Measurements from ENCODE around the gene TXK.

TXK gene

DNA sequence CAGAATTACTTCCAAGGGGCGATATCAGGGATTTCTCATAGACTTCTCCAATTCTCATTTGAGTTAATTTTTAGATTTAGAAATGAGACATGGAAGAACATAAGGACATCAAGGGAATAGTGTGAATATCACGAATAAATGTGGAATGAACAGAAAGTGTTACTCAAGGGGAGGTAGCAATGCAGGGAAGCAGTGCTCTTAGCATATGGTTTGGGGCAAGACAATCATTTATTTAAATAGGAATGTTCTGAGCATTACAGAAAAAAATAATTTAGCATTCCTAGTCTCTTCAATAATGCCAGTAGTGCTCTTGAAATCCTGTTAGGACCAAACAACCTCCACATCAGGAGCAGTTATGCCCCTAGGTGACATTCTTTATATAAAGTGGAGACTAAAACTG lies 55.6 kb downstream of the TXK start:
- H3K27me3 ChIP-seq (ENCODE audit: control insufficient read depth, insufficient read depth, low read length): no peaks in the 10 kb centered on the region
- no peaks in the 10 kb centered on the region for H3K36me3 ChIP-seq (ENCODE audit: control insufficient read depth, insufficient read depth, low read length)
- H3K9me3 ChIP-seq (ENCODE audit: control insufficient read depth, insufficient read depth, low read length): no peaks in the 10 kb centered on the region
- H3K9ac ChIP-seq (ENCODE audit: low read depth, low read length): no peak overlapping the region
- H3K4me3 ChIP-seq (ENCODE audit: low read depth, low read length): no peak overlapping the region
- H3K4me1 ChIP-seq (ENCODE audit: control insufficient read depth, insufficient read depth, low read length): peaks cover 5% of the 10 kb centered on the region
- H3K27ac ChIP-seq (ENCODE audit: low read depth, low read length): no peak overlapping the region

DNA sequence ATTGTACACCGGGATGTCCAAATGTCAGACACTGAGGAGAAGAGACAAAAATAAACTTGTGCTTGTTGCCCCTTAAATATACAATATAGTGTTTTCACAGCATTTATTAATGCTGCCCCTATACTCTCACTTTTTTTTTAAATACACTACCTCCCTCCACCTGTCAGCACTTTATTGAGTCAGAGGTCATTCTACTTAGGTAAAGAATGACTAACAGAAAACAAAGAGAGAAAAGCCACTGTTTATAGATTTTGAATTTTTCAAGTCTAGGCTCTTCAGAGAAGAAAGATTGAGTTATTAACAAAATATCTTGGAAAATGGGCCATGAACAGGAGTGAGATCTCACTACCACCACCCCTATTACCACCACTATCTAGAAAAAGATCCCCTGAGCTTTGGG lies 59.4 kb downstream of the TXK start:
- Histone ChIP-seq H3K36me3 (ENCODE audit: control insufficient read depth, insufficient read depth, low read length) (no peaks in the 10 kb centered on the region), H3K9ac (ENCODE audit: low read depth, low read length) (no peak overlapping the region), H3K4me1 (ENCODE audit: control insufficient read depth, insufficient read depth, low read length) (no peaks in the 10 kb centered on the region), H3K27me3 (ENCODE audit: control insufficient read depth, insufficient read depth, low read length) (no peaks in the 10 kb centered on the region), H3K4me3 (ENCODE audit: low read depth, low read length) (no peak overlapping the region), H3K27ac (ENCODE audit: low read depth, low read length) (no peak overlapping the region), H3K9me3 (ENCODE audit: control insufficient read depth, insufficient read depth, low read length) (no peaks in the 10 kb centered on the region)

DNA sequence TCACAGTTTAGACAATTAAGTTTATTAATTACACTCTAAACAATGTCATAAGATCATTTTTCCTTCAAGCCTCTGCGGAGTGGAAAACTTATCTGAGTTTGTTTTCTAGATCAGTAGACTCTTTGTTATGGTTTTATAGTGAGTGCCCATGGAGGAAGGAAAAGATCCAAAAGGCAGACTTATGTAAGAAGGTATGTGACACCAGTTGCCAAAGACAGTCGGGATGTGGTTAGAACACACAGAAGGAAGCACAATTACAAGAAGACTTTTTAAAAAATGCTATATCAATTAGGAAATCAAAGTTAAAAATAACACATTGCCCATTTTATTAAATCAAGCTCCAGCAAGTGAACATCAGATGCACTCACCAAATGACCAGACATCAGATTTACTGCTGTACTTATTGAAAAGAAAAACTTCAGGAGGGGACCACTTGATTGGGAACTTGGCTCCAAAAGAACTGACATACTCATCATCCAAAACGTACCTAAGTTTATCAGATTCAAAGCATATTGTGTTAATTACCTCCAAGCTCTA lies 60.4 kb downstream of the TXK start:
- no peaks in the 10 kb centered on the region for H3K4me1 ChIP-seq (ENCODE audit: control insufficient read depth, insufficient read depth, low read length)
- H3K9ac ChIP-seq (ENCODE audit: low read depth, low read length): no peak overlapping the region
- no peaks in the 10 kb centered on the region for H3K27me3 ChIP-seq (ENCODE audit: control insufficient read depth, insufficient read depth, low read length)
- H3K4me3 ChIP-seq (ENCODE audit: low read depth, low read length): no peak overlapping the region
- H3K9me3 ChIP-seq (ENCODE audit: control insufficient read depth, insufficient read depth, low read length): no peaks in the 10 kb centered on the region
- no peaks in the 10 kb centered on the region for H3K36me3 ChIP-seq (ENCODE audit: control insufficient read depth, insufficient read depth, low read length)
- no peak overlapping the region for H3K27ac ChIP-seq (ENCODE audit: low read depth, low read length)

DNA sequence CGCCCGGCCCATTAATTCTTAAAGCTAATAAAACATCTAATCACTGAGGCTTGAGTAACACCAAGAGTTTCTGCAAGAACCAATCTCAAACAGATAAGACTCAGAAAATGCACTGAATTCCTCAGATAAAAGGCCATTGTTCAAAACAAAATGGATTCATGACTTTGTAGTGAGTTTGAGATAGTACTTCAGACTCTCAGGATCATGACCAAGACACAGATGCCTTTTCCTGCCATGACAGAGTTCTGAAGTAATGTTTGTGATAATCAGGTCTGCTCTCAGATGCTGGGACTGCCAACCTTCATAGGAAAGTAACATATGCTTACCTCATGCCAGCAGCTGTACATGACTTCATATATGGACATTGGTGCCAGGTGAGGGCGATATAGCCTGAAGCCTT lies 62.9 kb downstream of the TXK start:
- Histone ChIP-seq H3K4me1 (ENCODE audit: control insufficient read depth, insufficient read depth, low read length) (no peaks in the 10 kb centered on the region), H3K9me3 (ENCODE audit: control insufficient read depth, insufficient read depth, low read length) (no peaks in the 10 kb centered on the region), H3K4me3 (ENCODE audit: low read depth, low read length) (no peak overlapping the region), H3K9ac (ENCODE audit: low read depth, low read length) (no peak overlapping the region), H3K27ac (ENCODE audit: low read depth, low read length) (peak overlapping the region; percentile 12), H3K27me3 (ENCODE audit: control insufficient read depth, insufficient read depth, low read length) (no peaks in the 10 kb centered on the region), H3K36me3 (ENCODE audit: control insufficient read depth, insufficient read depth, low read length) (no peaks in the 10 kb centered on the region)

DNA sequence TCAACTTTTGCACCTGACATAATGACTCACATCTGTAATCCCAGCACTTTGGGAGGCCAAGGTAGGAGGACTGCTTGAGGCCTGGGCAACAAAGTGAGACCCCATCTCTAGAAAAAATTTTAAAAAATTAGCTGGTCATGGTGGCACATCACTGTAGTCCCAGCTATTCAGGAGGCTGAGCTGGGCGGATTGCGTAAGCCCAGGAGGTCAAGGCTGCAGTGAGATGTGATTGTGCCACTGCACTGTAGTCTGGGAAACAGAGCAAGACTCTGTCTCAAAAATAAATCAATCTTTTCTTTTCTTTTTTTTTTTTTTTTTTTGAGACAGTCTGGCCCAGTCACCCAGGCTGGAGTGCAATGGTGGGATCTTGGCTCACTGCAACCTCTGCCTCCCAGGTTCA lies 65.0 kb downstream of the TXK start:
- no peak overlapping the region for H3K9ac ChIP-seq (ENCODE audit: low read depth, low read length)
- no peaks in the 10 kb centered on the region for H3K27me3 ChIP-seq (ENCODE audit: control insufficient read depth, insufficient read depth, low read length)
- no peaks in the 10 kb centered on the region for H3K4me1 ChIP-seq (ENCODE audit: control insufficient read depth, insufficient read depth, low read length)
- H3K4me3 ChIP-seq (ENCODE audit: low read depth, low read length): no peak overlapping the region
- no peak overlapping the region for H3K27ac ChIP-seq (ENCODE audit: low read depth, low read length)
- no peaks in the 10 kb centered on the region for H3K36me3 ChIP-seq (ENCODE audit: control insufficient read depth, insufficient read depth, low read length)
- no peaks in the 10 kb centered on the region for H3K9me3 ChIP-seq (ENCODE audit: control insufficient read depth, insufficient read depth, low read length)

DNA sequence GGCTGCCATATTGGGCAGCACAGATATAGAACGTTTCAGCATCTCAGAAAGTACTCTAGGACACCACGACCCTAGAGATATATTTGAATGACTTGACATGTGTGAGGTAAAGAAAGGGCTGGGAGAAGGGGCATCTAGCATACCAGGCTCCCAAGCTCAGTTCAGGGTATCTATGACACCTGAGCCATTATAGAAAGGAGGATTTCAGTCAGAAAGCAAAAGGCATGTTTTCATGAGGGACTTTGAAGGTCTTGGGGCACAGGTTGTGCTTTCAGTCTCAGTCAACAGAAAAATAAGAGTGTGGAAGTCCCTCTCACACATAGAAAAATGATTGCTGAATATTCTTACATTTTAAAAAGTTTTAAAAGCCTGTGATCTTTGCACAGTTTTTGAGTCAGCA lies 65.9 kb downstream of the TXK start:
- Histone ChIP-seq H3K9ac (ENCODE audit: low read depth, low read length) (no peak overlapping the region), H3K27me3 (ENCODE audit: control insufficient read depth, insufficient read depth, low read length) (no peaks in the 10 kb centered on the region), H3K27ac (ENCODE audit: low read depth, low read length) (no peak overlapping the region), H3K9me3 (ENCODE audit: control insufficient read depth, insufficient read depth, low read length) (no peaks in the 10 kb centered on the region), H3K4me1 (ENCODE audit: control insufficient read depth, insufficient read depth, low read length) (no peaks in the 10 kb centered on the region), H3K4me3 (ENCODE audit: low read depth, low read length) (no peak overlapping the region), H3K36me3 (ENCODE audit: control insufficient read depth, insufficient read depth, low read length) (no peaks in the 10 kb centered on the region)

DNA sequence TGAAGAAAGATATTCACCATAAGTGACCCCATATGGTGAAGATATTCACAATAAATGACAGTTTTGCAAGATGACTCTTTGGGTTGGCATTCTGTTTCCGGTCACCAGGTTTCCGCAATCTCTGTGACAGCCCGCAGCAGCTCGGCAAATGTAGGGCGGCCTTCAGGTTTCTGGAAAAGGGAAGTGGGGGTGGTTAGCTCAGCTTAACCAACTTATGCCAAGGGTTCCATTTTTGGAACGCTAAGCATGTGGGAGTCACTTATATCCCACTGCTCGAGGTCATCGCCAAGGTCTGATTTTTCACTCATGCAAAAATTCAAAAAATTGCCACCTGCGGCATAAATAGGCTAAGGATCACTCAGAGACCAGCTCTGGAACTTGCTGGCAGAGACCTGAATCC lies 66.5 kb downstream of the TXK start:
- Histone ChIP-seq H3K36me3 (ENCODE audit: control insufficient read depth, insufficient read depth, low read length) (no peaks in the 10 kb centered on the region), H3K27me3 (ENCODE audit: control insufficient read depth, insufficient read depth, low read length) (no peaks in the 10 kb centered on the region), H3K4me3 (ENCODE audit: low read depth, low read length) (no peak overlapping the region), H3K4me1 (ENCODE audit: control insufficient read depth, insufficient read depth, low read length) (no peaks in the 10 kb centered on the region), H3K9ac (ENCODE audit: low read depth, low read length) (no peak overlapping the region), H3K9me3 (ENCODE audit: control insufficient read depth, insufficient read depth, low read length) (no peaks in the 10 kb centered on the region), H3K27ac (ENCODE audit: low read depth, low read length) (no peak overlapping the region)

DNA sequence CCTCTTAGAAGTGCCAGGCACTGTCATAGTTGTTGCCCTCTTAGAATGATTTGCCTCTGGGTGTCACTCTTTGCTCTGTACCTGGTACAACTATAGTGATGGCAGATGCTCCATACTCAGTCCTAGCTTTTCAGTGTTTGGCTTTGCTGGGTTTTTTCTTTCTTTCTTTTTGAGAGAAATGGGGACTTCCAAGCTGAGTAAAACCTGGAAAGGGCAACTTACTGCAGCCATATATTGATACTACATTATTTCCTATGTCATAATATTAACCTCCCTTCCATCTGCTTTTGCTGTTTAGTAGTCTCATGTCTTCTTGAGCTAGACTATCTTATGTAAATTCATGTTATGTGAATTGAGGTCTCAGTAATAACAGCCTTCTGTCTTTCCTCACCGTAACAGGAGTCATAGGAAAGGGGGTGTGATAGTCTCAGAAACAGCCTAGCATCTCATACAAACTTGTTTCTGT lies 68.4 kb downstream of the TXK start:
- H3K27ac ChIP-seq (ENCODE audit: low read depth, low read length): no peak overlapping the region
- H3K36me3 ChIP-seq (ENCODE audit: control insufficient read depth, insufficient read depth, low read length): no peaks in the 10 kb centered on the region
- no peaks in the 10 kb centered on the region for H3K4me1 ChIP-seq (ENCODE audit: control insufficient read depth, insufficient read depth, low read length)
- H3K9me3 ChIP-seq (ENCODE audit: control insufficient read depth, insufficient read depth, low read length): no peaks in the 10 kb centered on the region
- no peaks in the 10 kb centered on the region for H3K27me3 ChIP-seq (ENCODE audit: control insufficient read depth, insufficient read depth, low read length)
- no peak overlapping the region for H3K4me3 ChIP-seq (ENCODE audit: low read depth, low read length)
- no peak overlapping the region for H3K9ac ChIP-seq (ENCODE audit: low read depth, low read length)

DNA sequence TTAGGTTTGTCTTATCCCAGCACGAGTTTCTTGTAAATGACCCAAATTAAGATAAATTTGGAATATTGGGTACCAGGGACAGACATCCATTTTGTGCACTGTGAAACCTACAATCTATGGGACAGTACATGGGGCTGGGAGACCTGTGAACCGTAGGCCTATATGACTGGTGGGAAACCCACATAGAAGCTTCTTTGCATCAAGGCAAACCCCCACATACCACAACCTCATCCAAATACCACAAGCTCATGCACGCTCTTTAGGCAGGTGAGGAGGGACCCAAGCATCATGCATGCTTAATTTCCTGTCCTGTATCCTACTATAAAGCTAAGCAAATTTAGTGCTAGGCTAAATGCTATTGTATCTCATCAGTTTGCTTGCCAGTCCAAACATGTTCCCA lies 69.7 kb downstream of the TXK start:
- H3K36me3 ChIP-seq (ENCODE audit: control insufficient read depth, insufficient read depth, low read length): no peaks in the 10 kb centered on the region
- no peaks in the 10 kb centered on the region for H3K27me3 ChIP-seq (ENCODE audit: control insufficient read depth, insufficient read depth, low read length)
- no peak overlapping the region for H3K9ac ChIP-seq (ENCODE audit: low read depth, low read length)
- no peaks in the 10 kb centered on the region for H3K9me3 ChIP-seq (ENCODE audit: control insufficient read depth, insufficient read depth, low read length)
- no peak overlapping the region for H3K27ac ChIP-seq (ENCODE audit: low read depth, low read length)
- H3K4me3 ChIP-seq (ENCODE audit: low read depth, low read length): no peak overlapping the region
- H3K4me1 ChIP-seq (ENCODE audit: control insufficient read depth, insufficient read depth, low read length): no peaks in the 10 kb centered on the region

DNA sequence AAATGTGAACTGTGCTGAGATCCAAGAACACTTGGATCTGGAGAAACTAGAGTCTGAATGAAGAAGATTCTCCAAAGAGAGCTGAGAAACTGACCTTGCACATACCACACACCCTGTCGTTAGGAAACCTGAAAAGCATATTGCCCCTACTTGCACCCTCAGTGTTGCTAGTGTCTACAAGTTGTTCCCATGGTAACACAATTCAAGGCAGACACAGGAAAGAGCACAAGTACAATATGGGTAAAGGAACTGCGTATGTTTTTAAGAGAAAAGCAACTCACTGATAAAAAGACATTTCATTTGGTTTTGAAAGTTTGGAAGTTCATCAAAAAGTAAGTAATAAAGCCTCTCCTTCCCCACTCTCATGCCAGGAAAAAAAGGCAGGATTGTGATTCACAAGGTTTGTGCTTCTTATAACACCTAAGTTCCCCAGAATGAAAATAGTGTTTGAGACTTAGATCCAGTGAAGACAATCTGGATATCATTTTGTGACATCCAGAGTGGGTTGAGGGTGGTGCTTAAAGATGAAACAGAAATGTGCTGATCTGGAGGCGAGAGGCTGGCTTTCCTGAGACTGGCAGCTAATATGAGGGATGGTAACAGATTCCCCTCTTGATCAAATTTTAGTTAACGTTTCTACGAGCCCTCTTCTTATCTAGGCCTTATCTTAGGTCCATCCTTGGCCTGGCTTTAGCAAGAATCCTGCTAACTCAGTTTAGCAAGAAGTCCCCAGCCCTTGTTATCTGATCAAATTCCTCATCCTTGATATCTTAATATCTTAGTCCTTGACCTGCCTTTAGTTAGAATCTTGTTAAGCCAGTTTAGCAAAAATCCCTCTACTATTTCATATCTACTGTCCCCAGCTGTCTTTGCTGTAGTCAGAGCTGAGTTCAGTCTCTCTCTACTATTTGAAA lies 75.2 kb downstream of the TXK start:
- Histone ChIP-seq H3K27ac (ENCODE audit: low read depth, low read length) (no peak overlapping the region), H3K9me3 (ENCODE audit: control insufficient read depth, insufficient read depth, low read length) (peaks cover 4% of the 10 kb centered on the region; the same call in 1 of the 2 replicates), H3K36me3 (ENCODE audit: control insufficient read depth, insufficient read depth, low read length) (no peaks in the 10 kb centered on the region), H3K4me3 (ENCODE audit: low read depth, low read length) (no peak overlapping the region), H3K9ac (ENCODE audit: low read depth, low read length) (no peak overlapping the region), H3K27me3 (ENCODE audit: control insufficient read depth, insufficient read depth, low read length) (no peaks in the 10 kb centered on the region), H3K4me1 (ENCODE audit: control insufficient read depth, insufficient read depth, low read length) (no peaks in the 10 kb centered on the region)

DNA sequence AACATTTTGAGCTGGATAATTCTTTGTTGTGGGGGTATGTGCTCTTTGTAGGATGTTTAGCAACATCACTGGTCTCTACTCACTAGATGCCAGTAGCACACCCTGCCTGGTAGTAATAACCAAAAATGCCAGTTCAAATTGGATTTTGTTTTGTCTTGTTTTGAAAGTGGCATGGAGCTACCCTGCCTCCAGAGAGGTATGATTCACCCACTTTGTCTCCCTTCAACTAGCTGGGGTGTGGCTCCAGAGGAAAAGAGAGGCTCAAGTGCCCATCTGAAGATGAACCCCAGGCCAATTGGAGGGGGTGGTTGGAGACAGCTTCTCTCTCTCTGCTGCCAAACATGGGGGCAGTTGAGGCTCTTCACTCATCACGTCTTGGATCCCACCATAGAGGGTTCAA lies 83.0 kb downstream of the TXK start:
- no peaks in the 10 kb centered on the region for H3K9me3 ChIP-seq (ENCODE audit: control insufficient read depth, insufficient read depth, low read length)
- no peak overlapping the region for H3K4me3 ChIP-seq (ENCODE audit: low read depth, low read length)
- H3K27ac ChIP-seq (ENCODE audit: low read depth, low read length): no peak overlapping the region
- no peaks in the 10 kb centered on the region for H3K27me3 ChIP-seq (ENCODE audit: control insufficient read depth, insufficient read depth, low read length)
- no peak overlapping the region for H3K9ac ChIP-seq (ENCODE audit: low read depth, low read length)
- H3K4me1 ChIP-seq (ENCODE audit: control insufficient read depth, insufficient read depth, low read length): no peaks in the 10 kb centered on the region
- H3K36me3 ChIP-seq (ENCODE audit: control insufficient read depth, insufficient read depth, low read length): no peaks in the 10 kb centered on the region
